HepG2 (cell line): Measurements from ENCODE around the gene FAM9C. TPM values are rescaled to one million over a fixed set of nuclear protein-coding genes. Genes with fewer than 3 reads are reported as not detected.
A peak's percentile ranks its signal among the peaks of the same experiment; 100 is the strongest.

Source experiments
- ATAC-seq: fragments of 200-7000 bp; cut with Tn5 transposase; 3 replicates; pipeline ENCODE4 v1.9.1; 2020; ENCODE audit warnings: mild to moderate bottlenecking, moderate library complexity
- BruUV-seq: library from RNA; stranded (reverse); fragments of 400-500 nt; replicated peaks from 2 replicates; lab custom pipeline; 2021; lab: Mats Ljungman, UMichigan
- CTCF ChIA-PET: fragments of 300-600 bp; formaldehyde crosslinking; extraction: SDS; loops from one replicate; lab custom pipeline; 2021; ENCODE audit warnings: low total read pairs, inconsistent platforms, low intra/inter-chr PET ratio; lab: Yijun Ruan, JAX
- POLR2A ChIA-PET: fragments of 350-600 bp; sonication (Branson Sonifier 250); formaldehyde crosslinking; loops from one replicate; lab custom pipeline; 2020; ENCODE audit warnings: antibody characterized with exemption, inconsistent platforms; lab: Yijun Ruan, JAX
- DNase-seq: peaks from one replicate; pipeline ENCODE4 v3.0.0-alpha.2; 2015; ENCODE audit warnings: low spot score
- FAIRE-seq: peaks from 3 replicates; lab custom pipeline; 2011; peaks lifted over from hg19 to GRCh38; lab: Jason Lieb, UNC
- H2AFZ ChIP-seq: one replicate; pipeline ENCODE4 v1.6.1; 2011; ENCODE audit warnings: low read length, inconsistent platforms
- H3K27ac ChIP-seq: fragments of 300-600 bp; 3 replicates; pipeline ENCODE4 v1.8.0; 2011; ENCODE audit warnings: mixed run types, mild to moderate bottlenecking, mixed read lengths, low read length, inconsistent platforms; ENCODE audit not compliant: insufficient read depth; ENCODE audit errors: extremely low read length
- H3K27me3 ChIP-seq, 2 experiments: fragments of 200-600 bp in 1 of 2; 2 replicates in 1 of 2; 3 replicates in 1 of 2; pipeline versions ENCODE4 v1.6.0 to v1.8.0; 2011; ENCODE audit warnings: low read length in 2 of 2, mild to moderate bottlenecking in 2 of 2, moderate library complexity in 2 of 2, inconsistent platforms in 1 of 2; ENCODE audit not compliant: insufficient read depth in 2 of 2, control insufficient read depth in 1 of 2
- H3K36me3 ChIP-seq, 2 experiments: fragments of 200-600 bp in 1 of 2; replicated peaks in 1 of 2; 2 replicates in 1 of 2; 3 replicates in 1 of 2; pipeline versions ENCODE4 v1.5.1 to v1.8.0; 2011; ENCODE audit warnings: low read length in 2 of 2, inconsistent platforms in 1 of 2; ENCODE audit not compliant: insufficient read depth in 2 of 2, control insufficient read depth in 1 of 2
- H3K4me1 ChIP-seq: 2 replicates; pipeline ENCODE4 v1.5.1; 2012; ENCODE audit warnings: low read length, inconsistent platforms; ENCODE audit not compliant: insufficient read depth
- H3K4me2 ChIP-seq: 2 replicates; pipeline ENCODE4 v1.6.0; 2011; ENCODE audit warnings: low read depth, low read length, inconsistent platforms
- H3K4me3 ChIP-seq, 3 experiments: fragments of 200-600 bp in 1 of 3; sonication (generic), shearing (Covaris generic) in 1 of 3; replicated peaks in 1 of 3; 2 replicates each; pipeline ENCODE4 v1.5.1; 2011 to 2016; ENCODE audit warnings: low read length in 3 of 3, inconsistent platforms in 2 of 3, low read depth in 2 of 3, mild to moderate bottlenecking in 2 of 3, control low read depth in 1 of 3, mixed read lengths in 1 of 3; ENCODE audit not compliant: insufficient read depth in 1 of 3
- H3K79me2 ChIP-seq: one replicate; pipeline ENCODE4 v1.6.1; 2011; ENCODE audit warnings: low read length, inconsistent platforms; ENCODE audit not compliant: insufficient read depth
- H3K9ac ChIP-seq: 2 replicates; pipeline ENCODE4 v1.6.0; 2011; ENCODE audit warnings: mild to moderate bottlenecking, low read depth, low read length, inconsistent platforms; ENCODE audit not compliant: insufficient read depth
- H3K9me3 ChIP-seq: 2 replicates; pipeline ENCODE4 v1.5.1; 2012; ENCODE audit warnings: mild to moderate bottlenecking, low read length
- H4K20me1 ChIP-seq: 2 replicates; pipeline ENCODE4 v1.6.0; 2011; ENCODE audit warnings: inconsistent platforms, mild to moderate bottlenecking, low read length, moderate library complexity; ENCODE audit not compliant: insufficient read depth
- CSRNP1 ChIP-seq: sonication (generic); formaldehyde crosslinking; IDR thresholded peaks from 2 replicates; pipeline ENCODE4 v1.8.1; 2023; ENCODE audit warnings: mild to moderate bottlenecking, missing genetic modification reagents
- FOXO4 ChIP-seq: sonication (generic); formaldehyde crosslinking; conservative IDR thresholded peaks from 2 replicates; pipeline ENCODE4 v1.8.1; 2023; ENCODE audit warnings: missing genetic modification reagents
- JUND ChIP-seq: sonication (generic); formaldehyde crosslinking; IDR thresholded peaks from 2 replicates; pipeline ENCODE4 v1.8.0; 2022; ENCODE audit warnings: mild to moderate bottlenecking, missing genetic modification reagents
- PAWR ChIP-seq: sonication (generic); formaldehyde crosslinking; IDR thresholded peaks from 2 replicates; pipeline ENCODE4 v1.4.0; 2020; ENCODE audit warnings: missing genetic modification reagents, mild to moderate bottlenecking, borderline replicate concordance
- SIN3A ChIP-seq: IDR thresholded peaks from 2 replicates; pipeline ENCODE4 v1.6.1; 2011; ENCODE audit warnings: low read depth, mild to moderate bottlenecking, control low read depth, low read length, borderline replicate concordance
- SNAPC5 ChIP-seq: sonication (generic); formaldehyde crosslinking; IDR thresholded peaks from 2 replicates; pipeline ENCODE4 v1.8.1; 2023; ENCODE audit warnings: mild to moderate bottlenecking, missing genetic modification reagents, borderline replicate concordance
- SYNCRIP ChIP-seq: fragments of 200-400 bp; formaldehyde crosslinking; IDR thresholded peaks from 2 replicates; pipeline ENCODE4 v1.6.1; 2018; ENCODE audit warnings: mild to moderate bottlenecking, low read depth, low read length; ENCODE audit not compliant: insufficient read depth
- TAF1 ChIP-seq: sonication (generic); formaldehyde crosslinking; IDR thresholded peaks from 2 replicates; pipeline ENCODE4 v1.4.0; 2020; ENCODE audit warnings: missing genetic modification reagents
- TMF1 ChIP-seq: sonication (generic); formaldehyde crosslinking; IDR thresholded peaks from 2 replicates; pipeline ENCODE4 v1.8.1; 2022; ENCODE audit warnings: low read depth, missing genetic modification reagents
- ZBTB10 ChIP-seq: sonication (generic); formaldehyde crosslinking; IDR thresholded peaks from 2 replicates; pipeline ENCODE4 v1.4.0; 2020; ENCODE audit warnings: missing genetic modification reagents, borderline replicate concordance
- ZNF180 ChIP-seq: sonication (generic); formaldehyde crosslinking; IDR thresholded peaks from 2 replicates; pipeline ENCODE4 v1.4.0; 2020; ENCODE audit warnings: low read depth, missing genetic modification reagents, borderline replicate concordance
- ZNF260 ChIP-seq: sonication (generic); formaldehyde crosslinking; IDR thresholded peaks from 2 replicates; pipeline ENCODE4 v1.4.0; 2020; ENCODE audit warnings: missing genetic modification reagents, low read depth, mild to moderate bottlenecking, borderline replicate concordance
- WGBS: methylation state at CpG from one replicate; pipeline ENCODE4 v1.1.6; 2017; ENCODE audit warnings: low lambda C conversion rate; 5-methylcytosine and 5-hydroxymethylcytosine counted together
- in situ Hi-C: cut with HindIII; loops from 2 replicates; pipeline ENCODE4 v1.10.0; 2017; ENCODE audit warnings: low pct_unique_long_range_greater_than_20kb; ENCODE audit not compliant: extremely low pct_ligation_motif_present
- intact Hi-C: fragments of 100-400 bp; cut with micrococcal nuclease; formaldehyde crosslinking; loops from one replicate; pipeline ENCODE4 v1.10.0; 2022; ENCODE audit not compliant: unreplicated experiment
- polyA plus RNA-seq, 8 experiments: library from polyadenylated mRNA; depleted of rRNA in 3 of 8; stranded (reverse) in 7 of 8; unstranded in 1 of 8; fragments of >200 nt; fragmentation: Illumina TruSeq in 4 of 8; extraction: Trizol in 4 of 8; gene quantifications; 2 replicates each; pipeline versions ENCODE4 v1.2.1 to v1.2.3, GENCODE V29; 2011 to 2016; ENCODE audit warnings: low read depth in 4 of 8, missing spikeins in 1 of 8, mixed read lengths in 1 of 8; ENCODE audit not compliant: insufficient read depth in 1 of 8
- total RNA-seq, 5 experiments: library from RNA; depleted of rRNA; stranded (reverse); fragments of >200 nt; fragmentation: Illumina TruSeq; extraction: Trizol; gene quantifications; 2 replicates each; pipeline ENCODE4 v1.2.3, GENCODE V29; 2016; ENCODE audit warnings: low read depth in 1 of 5
- TF ChIP-seq, protein P1 (sequence below): sonication (generic); formaldehyde crosslinking; IDR thresholded peaks from 2 replicates; pipeline ENCODE4 v1.4.0; 2020; ENCODE audit warnings: mild to moderate bottlenecking, missing genetic modification reagents

The FAM9C gene
- total and polyA plus RNA-seq, 2 of the 13 experiments (the other 11 are each of a cell fraction or from before 2014, with no cell fraction given), result not detected

DNA sequence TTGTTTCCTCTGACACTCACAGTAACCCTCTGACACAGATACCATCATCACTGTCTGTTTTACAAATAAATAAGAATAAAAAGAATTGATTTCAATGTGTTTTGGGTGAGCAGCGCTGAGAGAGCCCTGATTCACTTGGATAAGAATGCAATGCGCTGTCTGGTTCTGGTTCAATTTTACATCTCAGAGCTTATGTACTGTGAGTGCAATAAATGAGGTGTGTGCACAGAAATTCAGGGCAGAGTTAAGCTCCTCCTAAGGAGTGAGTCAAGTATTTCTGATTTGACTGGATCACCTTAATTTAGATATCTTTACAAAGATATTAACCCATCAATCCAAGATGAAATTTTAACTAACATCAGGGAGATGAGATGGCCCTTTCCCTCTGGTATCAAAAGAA is 11.2 kb downstream of the FAM9C start (continued):
- TF ChIP-seq TMF1 (CRISPR knock-in tag), result no peak
- no peak for TF ChIP-seq FOXO4 (CRISPR knock-in tag)
- TF ChIP-seq JUND, result no peak
- no peak for TF ChIP-seq SYNCRIP
- no peak for TF ChIP-seq ZNF180 (CRISPR knock-in tag)

DNA sequence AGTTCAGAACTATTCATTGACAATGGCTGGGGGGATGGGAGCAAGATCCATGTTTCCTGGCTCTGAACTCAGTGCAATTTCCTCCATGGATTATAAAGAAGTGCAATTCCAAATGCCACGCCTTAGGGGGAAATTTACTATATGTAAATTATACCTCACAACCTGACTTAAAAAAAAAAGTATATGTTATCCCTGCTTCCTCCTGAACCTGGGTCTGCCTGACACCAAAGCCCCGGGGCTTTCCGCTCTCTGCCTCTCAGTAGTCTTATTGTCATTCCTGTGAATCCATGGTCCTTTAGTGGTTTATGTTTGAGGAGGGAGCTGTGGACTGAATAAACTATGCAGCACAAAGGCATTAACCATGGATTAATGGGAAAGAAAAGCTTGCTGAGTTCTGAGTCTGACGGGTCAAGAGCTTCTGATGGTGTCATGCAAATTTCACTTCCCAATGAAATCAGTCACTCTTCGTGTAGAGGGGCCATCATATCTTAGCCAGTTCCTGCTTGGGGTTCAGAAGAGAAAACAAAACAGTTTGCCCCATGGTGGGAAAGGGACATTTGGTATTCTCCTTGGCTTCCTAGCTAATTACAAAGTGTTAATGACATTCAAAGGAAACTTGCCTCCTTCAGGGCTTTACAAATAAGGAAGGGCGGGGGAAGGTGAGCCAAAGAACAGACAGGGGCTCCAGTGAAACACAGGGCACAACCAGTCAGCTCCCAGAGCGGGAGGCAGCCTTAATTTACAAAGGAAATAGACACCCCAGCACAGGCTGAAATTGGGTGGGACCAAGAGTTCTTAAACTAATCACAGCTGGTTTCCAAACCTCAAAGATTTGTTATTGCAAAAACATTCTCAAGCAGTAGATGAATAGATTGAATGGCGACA is 14.3 kb downstream of the FAM9C start:
- Histone ChIP-seq H3K36me3 (no peaks in the 10 kb centered on the region), H3K4me2 (0 out of 2 replicates have a peak overlapping the region, but pooled peaks have one; percentile 3), H3K4me3 (no peak overlapping the region), H3K4me1 (peaks cover 21% of the 10 kb centered on the region), H3K9ac (no peak overlapping the region), H3K27ac (no peak overlapping the region), H2AFZ (no peak overlapping the region), H3K79me2 (no peaks in the 10 kb centered on the region), H3K27me3 (no peaks in the 10 kb centered on the region), H4K20me1 (no peaks in the 10 kb centered on the region), H3K9me3 (no peaks in the 10 kb centered on the region)
- FAIRE-seq, result no peak
- no peak; the same call in 2 of the 3 replicates for ATAC-seq
- CTCF ChIA-PET, result no interaction called here
- DNase-seq, result peak; percentile 35
- POLR2A ChIA-PET, result no interaction called here
- no TSS peak for BruUV-seq
- intact Hi-C loops, result no loop called here
- 38% methylated on average over 8 of the region's 8 CpGs for WGBS
- in situ Hi-C loops, result no loop called here
- TF ChIP-seq SIN3A (no peak), TAF1 (CRISPR knock-in tag) (no peak), CSRNP1 (CRISPR knock-in tag) (no peak), PAWR (CRISPR knock-in tag) (no peak), ZNF260 (CRISPR knock-in tag) (no peak), ZBTB10 (CRISPR knock-in tag) (no peak), SNAPC5 (CRISPR knock-in tag) (no peak)
- TF ChIP-seq, protein P1, sequence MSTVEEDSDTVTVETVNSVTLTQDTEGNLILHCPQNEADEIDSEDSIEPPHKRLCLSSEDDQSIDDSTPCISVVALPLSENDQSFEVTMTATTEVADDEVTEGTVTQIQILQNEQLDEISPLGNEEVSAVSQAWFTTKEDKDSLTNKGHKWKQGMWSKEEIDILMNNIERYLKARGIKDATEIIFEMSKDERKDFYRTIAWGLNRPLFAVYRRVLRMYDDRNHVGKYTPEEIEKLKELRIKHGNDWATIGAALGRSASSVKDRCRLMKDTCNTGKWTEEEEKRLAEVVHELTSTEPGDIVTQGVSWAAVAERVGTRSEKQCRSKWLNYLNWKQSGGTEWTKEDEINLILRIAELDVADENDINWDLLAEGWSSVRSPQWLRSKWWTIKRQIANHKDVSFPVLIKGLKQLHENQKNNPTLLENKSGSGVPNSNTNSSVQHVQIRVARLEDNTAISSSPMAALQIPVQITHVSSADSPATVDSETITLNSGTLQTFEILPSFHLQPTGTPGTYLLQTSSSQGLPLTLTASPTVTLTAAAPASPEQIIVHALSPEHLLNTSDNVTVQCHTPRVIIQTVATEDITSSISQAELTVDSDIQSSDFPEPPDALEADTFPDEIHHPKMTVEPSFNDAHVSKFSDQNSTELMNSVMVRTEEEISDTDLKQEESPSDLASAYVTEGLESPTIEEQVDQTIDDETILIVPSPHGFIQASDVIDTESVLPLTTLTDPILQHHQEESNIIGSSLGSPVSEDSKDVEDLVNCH (CRISPR knock-in tag), result no peak
